K562 (cell line): ENCODE data around the gene NBR1. TPM values are rescaled to one million over a fixed set of nuclear protein-coding genes. Genes with fewer than 3 reads are reported as not detected.

Source experiments
- CC2D1A ChIP-seq: fragments of 450-650 bp; IDR thresholded peaks from 2 replicates; pipeline ENCODE4 v1.6.1; 2017; ENCODE audit warnings: mild to moderate bottlenecking
- CTBP1 ChIP-seq: fragments of 450-650 bp; IDR thresholded peaks from 2 replicates; pipeline ENCODE4 v1.6.1; 2016; ENCODE audit warnings: borderline replicate concordance
- NFXL1 ChIP-seq: fragments of 450-650 bp; formaldehyde crosslinking; IDR thresholded peaks from 2 replicates; pipeline ENCODE4 v1.4.0; 2021; ENCODE audit warnings: mild to moderate bottlenecking
- NR4A1 ChIP-seq, 2 experiments: fragments of 250-450 bp in 1 of 2; fragments of 450-650 bp in 1 of 2; sonication (Bioruptor Pico) in 1 of 2; IDR thresholded peaks; 2 replicates each; pipeline versions ENCODE4 v1.4.0 to v1.6.1; 2016 to 2020; ENCODE audit warnings: mild to moderate bottlenecking in 2 of 2, missing compliant biosample characterization in 1 of 2, missing genetic modification characterization in 1 of 2, moderate library complexity in 1 of 2
- polyA plus RNA-seq, 8 experiments: library from polyadenylated mRNA; depleted of rRNA in 4 of 8; stranded (reverse) in 5 of 8; unstranded in 3 of 8; fragments of >200 nt; fragmentation: Nextera tagmentation in 2 of 8; fragmentation: Illumina TruSeq in 1 of 8; extraction: Ambion mirVana in 2 of 8; extraction: Trizol in 1 of 8; gene quantifications; 2 replicates each; pipeline versions ENCODE4 v1.2.1 to v1.2.3, GENCODE V29; 2011 to 2014; ENCODE audit warnings: inconsistent platforms in 1 of 8, missing spikeins in 1 of 8
- total RNA-seq, 7 experiments: library from RNA; depleted of rRNA in 6 of 7; stranded (reverse); fragments of >200 nt in 6 of 7; fragmentation: Illumina TruSeq in 2 of 7; extraction: Trizol in 2 of 7; gene quantifications; 2 replicates each; pipeline versions ENCODE4 v1.2.1 to v1.2.3, GENCODE V29; 2011 to 2021; ENCODE audit warnings: low replicate concordance in 1 of 7
- TF ChIP-seq, protein P1 (sequence below): fragments of 450-650 bp; IDR thresholded peaks from 2 replicates; pipeline ENCODE4 v1.6.1; 2017; ENCODE audit warnings: antibody characterized with exemption, mild to moderate bottlenecking
- TF ChIP-seq, protein P2 (sequence below), 2 experiments: fragments of 450-650 bp; IDR thresholded peaks; 2 replicates each; pipeline ENCODE4 v1.6.1; 2016
- TF ChIP-seq, protein P3 (sequence below), 3 experiments: fragments of 200-800 bp in 1 of 3; fragments of 250-450 bp in 1 of 3; fragments of 450-650 bp in 1 of 3; sonication (Bioruptor Pico) in 1 of 3; sonication (Bioruptor generic) in 1 of 3; formaldehyde crosslinking in 1 of 3; IDR thresholded peaks; 2 replicates each; pipeline versions ENCODE4 v1.6.1 to v1.8.0; 2016 to 2022; ENCODE audit warnings: mild to moderate bottlenecking in 2 of 3, missing genetic modification characterization in 2 of 3, missing compliant biosample characterization in 1 of 3, moderate library complexity in 1 of 3
- TF ChIP-seq, protein P4 (sequence below): fragments of 250-450 bp; sonication (Bioruptor Pico); IDR thresholded peaks from 2 replicates; pipeline ENCODE4 v1.9.0; 2021; ENCODE audit warnings: mild to moderate bottlenecking, inconsistent platforms
- TF ChIP-seq, protein P5 (sequence below): sonication (generic); formaldehyde crosslinking; IDR thresholded peaks from 2 replicates; pipeline ENCODE4 v1.8.1; 2023; ENCODE audit warnings: mild to moderate bottlenecking, missing genetic modification reagents

NBR1 gene
- total and polyA plus RNA-seq, 9 of the 15 experiments (the other 6 are each of a cell fraction or from before 2014, with no cell fraction given): 4.2 to 70.1 (median 39.9) TPM

DNA sequence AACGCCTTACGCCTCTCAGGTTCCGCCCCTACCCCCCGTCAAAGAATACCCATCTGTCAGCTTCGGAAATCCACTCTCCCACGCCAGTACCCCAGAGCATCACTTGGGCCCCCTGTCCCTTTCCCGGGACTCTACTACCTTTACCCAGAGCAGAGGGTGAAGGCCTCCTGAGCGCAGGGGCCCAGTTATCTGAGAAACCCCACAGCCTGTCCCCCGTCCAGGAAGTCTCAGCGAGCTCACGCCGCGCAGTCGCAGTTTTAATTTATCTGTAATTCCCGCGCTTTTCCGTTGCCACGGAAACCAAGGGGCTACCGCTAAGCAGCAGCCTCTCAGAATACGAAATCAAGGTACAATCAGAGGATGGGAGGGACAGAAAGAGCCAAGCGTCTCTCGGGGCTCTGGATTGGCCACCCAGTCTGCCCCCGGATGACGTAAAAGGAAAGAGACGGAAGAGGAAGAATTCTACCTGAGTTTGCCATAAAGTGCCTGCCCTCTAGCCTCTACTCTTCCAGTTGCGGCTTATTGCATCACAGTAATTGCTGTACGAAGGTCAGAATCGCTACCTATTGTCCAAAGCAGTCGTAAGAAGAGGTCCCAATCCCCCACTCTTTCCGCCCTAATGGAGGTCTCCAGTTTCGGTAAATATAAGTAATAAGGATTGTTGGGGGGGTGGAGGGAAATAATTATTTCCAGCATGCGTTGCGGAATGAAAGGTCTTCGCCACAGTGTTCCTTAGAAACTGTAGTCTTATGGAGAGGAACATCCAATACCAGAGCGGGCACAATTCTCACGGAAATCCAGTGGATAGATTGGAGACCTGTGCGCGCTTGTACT is 45.7 kb upstream of the NBR1 start, which contains the start of gene BRCA1 (continued):
- TF ChIP-seq NR4A1 (CRISPR knock-in tag; IDR thresholded peaks at IDR 0.05): no peak
- TF ChIP-seq NR4A1 (tag; IDR thresholded peaks at IDR 0.05): no peak
- peak; percentile 44; the same call in 1 of the 2 replicates for TF ChIP-seq CC2D1A
- TF ChIP-seq, protein P1, sequence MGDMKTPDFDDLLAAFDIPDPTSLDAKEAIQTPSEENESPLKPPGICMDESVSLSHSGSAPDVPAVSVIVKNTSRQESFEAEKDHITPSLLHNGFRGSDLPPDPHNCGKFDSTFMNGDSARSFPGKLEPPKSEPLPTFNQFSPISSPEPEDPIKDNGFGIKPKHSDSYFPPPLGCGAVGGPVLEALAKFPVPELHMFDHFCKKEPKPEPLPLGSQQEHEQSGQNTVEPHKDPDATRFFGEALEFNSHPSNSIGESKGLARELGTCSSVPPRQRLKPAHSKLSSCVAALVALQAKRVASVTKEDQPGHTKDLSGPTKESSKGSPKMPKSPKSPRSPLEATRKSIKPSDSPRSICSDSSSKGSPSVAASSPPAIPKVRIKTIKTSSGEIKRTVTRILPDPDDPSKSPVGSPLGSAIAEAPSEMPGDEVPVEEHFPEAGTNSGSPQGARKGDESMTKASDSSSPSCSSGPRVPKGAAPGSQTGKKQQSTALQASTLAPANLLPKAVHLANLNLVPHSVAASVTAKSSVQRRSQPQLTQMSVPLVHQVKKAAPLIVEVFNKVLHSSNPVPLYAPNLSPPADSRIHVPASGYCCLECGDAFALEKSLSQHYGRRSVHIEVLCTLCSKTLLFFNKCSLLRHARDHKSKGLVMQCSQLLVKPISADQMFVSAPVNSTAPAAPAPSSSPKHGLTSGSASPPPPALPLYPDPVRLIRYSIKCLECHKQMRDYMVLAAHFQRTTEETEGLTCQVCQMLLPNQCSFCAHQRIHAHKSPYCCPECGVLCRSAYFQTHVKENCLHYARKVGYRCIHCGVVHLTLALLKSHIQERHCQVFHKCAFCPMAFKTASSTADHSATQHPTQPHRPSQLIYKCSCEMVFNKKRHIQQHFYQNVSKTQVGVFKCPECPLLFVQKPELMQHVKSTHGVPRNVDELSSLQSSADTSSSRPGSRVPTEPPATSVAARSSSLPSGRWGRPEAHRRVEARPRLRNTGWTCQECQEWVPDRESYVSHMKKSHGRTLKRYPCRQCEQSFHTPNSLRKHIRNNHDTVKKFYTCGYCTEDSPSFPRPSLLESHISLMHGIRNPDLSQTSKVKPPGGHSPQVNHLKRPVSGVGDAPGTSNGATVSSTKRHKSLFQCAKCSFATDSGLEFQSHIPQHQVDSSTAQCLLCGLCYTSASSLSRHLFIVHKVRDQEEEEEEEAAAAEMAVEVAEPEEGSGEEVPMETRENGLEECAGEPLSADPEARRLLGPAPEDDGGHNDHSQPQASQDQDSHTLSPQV: no peak
- TF ChIP-seq, protein P2, sequence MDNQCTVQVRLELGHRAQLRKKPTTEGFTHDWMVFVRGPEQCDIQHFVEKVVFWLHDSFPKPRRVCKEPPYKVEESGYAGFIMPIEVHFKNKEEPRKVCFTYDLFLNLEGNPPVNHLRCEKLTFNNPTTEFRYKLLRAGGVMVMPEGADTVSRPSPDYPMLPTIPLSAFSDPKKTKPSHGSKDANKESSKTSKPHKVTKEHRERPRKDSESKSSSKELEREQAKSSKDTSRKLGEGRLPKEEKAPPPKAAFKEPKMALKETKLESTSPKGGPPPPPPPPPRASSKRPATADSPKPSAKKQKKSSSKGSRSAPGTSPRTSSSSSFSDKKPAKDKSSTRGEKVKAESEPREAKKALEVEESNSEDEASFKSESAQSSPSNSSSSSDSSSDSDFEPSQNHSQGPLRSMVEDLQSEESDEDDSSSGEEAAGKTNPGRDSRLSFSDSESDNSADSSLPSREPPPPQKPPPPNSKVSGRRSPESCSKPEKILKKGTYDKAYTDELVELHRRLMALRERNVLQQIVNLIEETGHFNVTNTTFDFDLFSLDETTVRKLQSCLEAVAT (IDR thresholded peaks at IDR 0.05): peak; percentile 21 to 87; a peak in 3 of 4 replicates
- TF ChIP-seq, protein P3, sequence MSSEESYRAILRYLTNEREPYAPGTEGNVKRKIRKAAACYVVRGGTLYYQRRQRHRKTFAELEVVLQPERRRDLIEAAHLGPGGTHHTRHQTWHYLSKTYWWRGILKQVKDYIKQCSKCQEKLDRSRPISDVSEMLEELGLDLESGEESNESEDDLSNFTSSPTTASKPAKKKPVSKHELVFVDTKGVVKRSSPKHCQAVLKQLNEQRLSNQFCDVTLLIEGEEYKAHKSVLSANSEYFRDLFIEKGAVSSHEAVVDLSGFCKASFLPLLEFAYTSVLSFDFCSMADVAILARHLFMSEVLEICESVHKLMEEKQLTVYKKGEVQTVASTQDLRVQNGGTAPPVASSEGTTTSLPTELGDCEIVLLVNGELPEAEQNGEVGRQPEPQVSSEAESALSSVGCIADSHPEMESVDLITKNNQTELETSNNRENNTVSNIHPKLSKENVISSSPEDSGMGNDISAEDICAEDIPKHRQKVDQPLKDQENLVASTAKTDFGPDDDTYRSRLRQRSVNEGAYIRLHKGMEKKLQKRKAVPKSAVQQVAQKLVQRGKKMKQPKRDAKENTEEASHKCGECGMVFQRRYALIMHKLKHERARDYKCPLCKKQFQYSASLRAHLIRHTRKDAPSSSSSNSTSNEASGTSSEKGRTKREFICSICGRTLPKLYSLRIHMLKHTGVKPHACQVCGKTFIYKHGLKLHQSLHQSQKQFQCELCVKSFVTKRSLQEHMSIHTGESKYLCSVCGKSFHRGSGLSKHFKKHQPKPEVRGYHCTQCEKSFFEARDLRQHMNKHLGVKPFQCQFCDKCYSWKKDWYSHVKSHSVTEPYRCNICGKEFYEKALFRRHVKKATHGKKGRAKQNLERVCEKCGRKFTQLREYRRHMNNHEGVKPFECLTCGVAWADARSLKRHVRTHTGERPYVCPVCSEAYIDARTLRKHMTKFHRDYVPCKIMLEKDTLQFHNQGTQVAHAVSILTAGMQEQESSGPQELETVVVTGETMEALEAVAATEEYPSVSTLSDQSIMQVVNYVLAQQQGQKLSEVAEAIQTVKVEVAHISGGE (CRISPR knock-in tag; IDR thresholded peaks at IDR 0.05): peak in 1 of 3 experiments; percentile 67; a peak in 1 of 6 replicates
- TF ChIP-seq, protein P4, sequence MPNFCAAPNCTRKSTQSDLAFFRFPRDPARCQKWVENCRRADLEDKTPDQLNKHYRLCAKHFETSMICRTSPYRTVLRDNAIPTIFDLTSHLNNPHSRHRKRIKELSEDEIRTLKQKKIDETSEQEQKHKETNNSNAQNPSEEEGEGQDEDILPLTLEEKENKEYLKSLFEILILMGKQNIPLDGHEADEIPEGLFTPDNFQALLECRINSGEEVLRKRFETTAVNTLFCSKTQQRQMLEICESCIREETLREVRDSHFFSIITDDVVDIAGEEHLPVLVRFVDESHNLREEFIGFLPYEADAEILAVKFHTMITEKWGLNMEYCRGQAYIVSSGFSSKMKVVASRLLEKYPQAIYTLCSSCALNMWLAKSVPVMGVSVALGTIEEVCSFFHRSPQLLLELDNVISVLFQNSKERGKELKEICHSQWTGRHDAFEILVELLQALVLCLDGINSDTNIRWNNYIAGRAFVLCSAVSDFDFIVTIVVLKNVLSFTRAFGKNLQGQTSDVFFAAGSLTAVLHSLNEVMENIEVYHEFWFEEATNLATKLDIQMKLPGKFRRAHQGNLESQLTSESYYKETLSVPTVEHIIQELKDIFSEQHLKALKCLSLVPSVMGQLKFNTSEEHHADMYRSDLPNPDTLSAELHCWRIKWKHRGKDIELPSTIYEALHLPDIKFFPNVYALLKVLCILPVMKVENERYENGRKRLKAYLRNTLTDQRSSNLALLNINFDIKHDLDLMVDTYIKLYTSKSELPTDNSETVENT: no peak
- TF ChIP-seq, protein P5, sequence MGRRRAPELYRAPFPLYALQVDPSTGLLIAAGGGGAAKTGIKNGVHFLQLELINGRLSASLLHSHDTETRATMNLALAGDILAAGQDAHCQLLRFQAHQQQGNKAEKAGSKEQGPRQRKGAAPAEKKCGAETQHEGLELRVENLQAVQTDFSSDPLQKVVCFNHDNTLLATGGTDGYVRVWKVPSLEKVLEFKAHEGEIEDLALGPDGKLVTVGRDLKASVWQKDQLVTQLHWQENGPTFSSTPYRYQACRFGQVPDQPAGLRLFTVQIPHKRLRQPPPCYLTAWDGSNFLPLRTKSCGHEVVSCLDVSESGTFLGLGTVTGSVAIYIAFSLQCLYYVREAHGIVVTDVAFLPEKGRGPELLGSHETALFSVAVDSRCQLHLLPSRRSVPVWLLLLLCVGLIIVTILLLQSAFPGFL (CRISPR knock-in tag): no peak
- no peak; the same call in 1 of the 2 replicates for TF ChIP-seq CTBP1
- TF ChIP-seq NFXL1 (CRISPR knock-in tag): no peak
